Naive thymus-derived CD4-positive, alpha-beta T cell (primary cell): ENCODE measurements around the gene CNTNAP4. TPM values are rescaled to one million over a fixed set of nuclear protein-coding genes. Genes with fewer than 3 reads are reported as not detected.

Experiments used
- ATAC-seq: fragments of 150-1000 bp; cut with Tn5 transposase; 2 replicates; pipeline ENCODE4 v1.10.0; 2021; ENCODE audit warnings: mild to moderate bottlenecking, moderate library complexity
- CTCF ChIA-PET: fragments of 350-600 bp; sonication (Branson Sonifier 250); formaldehyde crosslinking; loops from one replicate; lab custom pipeline; 2021; ENCODE audit warnings: antibody characterized with exemption; lab: Charles Lee
- POLR2A ChIA-PET: fragments of 350-600 bp; sonication (Branson Sonifier 250); formaldehyde crosslinking; loops from one replicate; lab custom pipeline; 2021; ENCODE audit warnings: antibody characterized with exemption, inconsistent platforms; lab: Charles Lee
- DNase-seq, 9 donors: peaks; one replicate each; pipeline versions ENCODE4 v3.0.0 to v3.0.0-alpha.2; 2020 to 2022; ENCODE audit warnings: mixed read lengths in 1 of 9
- H3K27ac ChIP-seq: one replicate; pipeline ENCODE4 v1.7.0; 2013; ENCODE audit warnings: mild to moderate bottlenecking, low read depth, low read length, moderate library complexity
- H3K27me3 ChIP-seq, 2 donors: one replicate each; pipeline ENCODE4 v1.7.0; 2013; ENCODE audit warnings: low read length in 2 of 2, mild to moderate bottlenecking in 2 of 2, moderate library complexity in 2 of 2; ENCODE audit not compliant: control insufficient read depth in 2 of 2, insufficient read depth in 2 of 2
- H3K36me3 ChIP-seq, 3 experiments: 1 replicate in 2 of 3; 2 replicates in 1 of 3; pipeline ENCODE4 v1.7.0; 2013; ENCODE audit warnings: low read length in 3 of 3, mild to moderate bottlenecking in 3 of 3, moderate library complexity in 1 of 3; ENCODE audit not compliant: insufficient read depth in 3 of 3, control insufficient read depth in 2 of 3
- H3K4me1 ChIP-seq, 2 donors: one replicate each; pipeline ENCODE4 v1.7.0; 2013; ENCODE audit warnings: low read length in 2 of 2, mild to moderate bottlenecking in 2 of 2, moderate library complexity in 1 of 2; ENCODE audit not compliant: control insufficient read depth in 2 of 2, insufficient read depth in 2 of 2
- H3K4me3 ChIP-seq: 2 replicates; pipeline ENCODE4 v1.7.0; 2013; ENCODE audit warnings: mild to moderate bottlenecking, low read length
- H3K9me3 ChIP-seq, 3 experiments: 1 replicate in 2 of 3; 2 replicates in 1 of 3; pipeline ENCODE4 v1.7.0; 2013; ENCODE audit warnings: low read length in 3 of 3; ENCODE audit not compliant: control insufficient read depth in 2 of 3
- H3K27ac Mint-ChIP-seq, 9 donors: one replicate each; pipeline ENCODE4 v1.8.0; 2020 to 2022; ENCODE audit warnings: mixed read lengths in 9 of 9, mild to moderate bottlenecking in 8 of 9, moderate library complexity in 5 of 9, inconsistent platforms in 2 of 9
- H3K27me3 Mint-ChIP-seq, 5 donors: one replicate each; pipeline ENCODE4 v1.8.0; 2021 to 2022; ENCODE audit warnings: mixed read lengths in 5 of 5, mild to moderate bottlenecking in 1 of 5
- H3K36me3 Mint-ChIP-seq, 5 donors: one replicate each; pipeline ENCODE4 v1.8.0; 2020 to 2022; ENCODE audit warnings: mixed read lengths in 5 of 5, mild to moderate bottlenecking in 3 of 5, inconsistent platforms in 1 of 5
- H3K4me1 Mint-ChIP-seq, 7 donors: one replicate each; pipeline ENCODE4 v1.8.0; 2020 to 2022; ENCODE audit warnings: mixed read lengths in 7 of 7, mild to moderate bottlenecking in 3 of 7, inconsistent platforms in 1 of 7
- H3K4me3 Mint-ChIP-seq, 10 donors: one replicate each; pipeline ENCODE4 v1.8.0; 2020 to 2022; ENCODE audit warnings: mild to moderate bottlenecking in 10 of 10, mixed read lengths in 10 of 10, moderate library complexity in 6 of 10, inconsistent platforms in 2 of 10
- H3K9me3 Mint-ChIP-seq, 11 donors: one replicate each; pipeline ENCODE4 v1.8.0; 2020 to 2022; ENCODE audit warnings: mixed read lengths in 11 of 11, mild to moderate bottlenecking in 4 of 11, inconsistent platforms in 1 of 11, moderate library complexity in 1 of 11
- intact Hi-C, 2 donors: fragments of 100-400 bp; cut with micrococcal nuclease; formaldehyde crosslinking; loops; one replicate each; pipeline ENCODE4 v1.15.1; 2023
- polyA plus RNA-seq, 2 donors: library from polyadenylated mRNA; unstranded; fragments of 300-500 nt; fragmentation: Illumina TruSeq; gene quantifications; one replicate each; pipeline ENCODE4 v1.2.3, GENCODE V29; 2021
- total RNA-seq, 6 experiments: library from RNA in 5 of 6; stranded (reverse) in 5 of 6; gene quantifications; 1 replicate in 5 of 6; 2 replicates in 1 of 6; pipeline ENCODE4 v1.2.3 and lab custom pipeline; 2021 to 2026

Gene CNTNAP4
- total and polyA plus RNA-seq, 7 experiments from 2014 or later: not detected

DNA sequence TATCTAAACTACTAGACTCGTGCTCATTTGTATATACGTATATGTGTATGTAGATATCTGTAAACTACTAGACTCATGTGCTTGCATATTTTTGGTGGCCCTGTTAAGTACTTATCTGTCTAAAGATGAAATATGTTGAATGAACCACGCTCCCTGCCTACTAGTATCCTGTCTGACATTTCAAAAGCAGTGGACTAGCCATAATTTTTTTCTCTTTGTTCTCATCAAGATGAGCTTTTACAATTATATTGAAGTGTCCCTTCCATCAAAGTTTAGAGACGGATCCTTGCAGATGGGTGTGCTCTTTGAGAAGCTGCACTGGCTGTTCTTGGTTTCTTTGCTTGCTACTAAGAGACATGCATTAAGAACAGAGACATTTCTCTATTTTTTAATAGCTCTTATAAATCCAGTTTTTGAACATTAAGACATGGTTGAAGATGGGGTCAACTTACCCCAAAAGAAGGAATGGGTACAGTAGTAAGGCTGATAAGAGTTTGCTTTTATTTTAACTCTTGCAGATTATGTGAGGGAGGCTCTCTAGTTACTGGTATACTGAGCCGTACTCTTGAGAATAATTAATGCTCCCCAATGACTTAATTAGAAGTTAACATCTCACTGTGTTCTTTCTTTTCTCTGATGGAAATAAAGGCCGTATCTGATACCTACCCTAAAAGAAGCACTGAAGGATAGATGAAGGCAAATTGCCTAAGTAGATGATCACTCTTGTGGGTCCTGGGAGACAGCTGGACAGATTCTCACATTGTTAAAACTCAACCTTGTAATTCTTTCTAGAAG is 3.4 kb downstream of the CNTNAP4 start:
- no peaks in the 10 kb centered on the region for H3K9me3 ChIP-seq
- H3K4me1 ChIP-seq: no peaks in the 10 kb centered on the region
- Mint-ChIP-seq H3K27ac (no peak overlapping the region), H3K4me1 (no peaks in the 10 kb centered on the region), H3K4me3 (no peak overlapping the region), H3K27me3 (peaks cover 0 to 12% (median 9%) of the 10 kb centered on the region in 5 donors), H3K36me3 (no peaks in the 10 kb centered on the region), H3K9me3 (peaks cover 0 to 5% (median 0%) of the 10 kb centered on the region in 11 donors)
- no peak overlapping the region for H3K27ac ChIP-seq
- ChIA-PET CTCF (no interaction called here), POLR2A (no interaction called here)
- ATAC-seq (no peak), DNase-seq (no peak)
- intact Hi-C loops: no loop called here
- no peaks in the 10 kb centered on the region for H3K36me3 ChIP-seq
- no peaks in the 10 kb centered on the region for H3K27me3 ChIP-seq
- H3K4me3 ChIP-seq: no peak overlapping the region

DNA sequence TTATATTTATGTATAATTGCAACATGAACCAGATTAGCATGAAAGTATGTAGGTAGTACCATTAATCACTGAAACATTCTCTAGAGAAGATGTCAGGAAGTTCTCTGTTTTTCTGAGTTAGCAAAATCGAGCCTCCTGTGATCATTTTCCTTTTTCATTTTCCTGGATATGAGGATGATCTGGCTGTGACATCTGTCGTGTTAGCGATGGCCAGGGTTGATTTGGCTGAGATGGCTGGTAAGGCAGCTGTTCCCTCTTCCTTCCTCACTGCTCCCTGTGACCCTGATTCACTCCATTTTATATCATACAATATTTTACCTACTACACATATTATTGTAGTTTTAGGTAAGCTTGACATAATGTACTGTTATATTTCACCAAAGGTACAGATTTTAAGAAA is 10.3 kb downstream of the CNTNAP4 start:
- ATAC-seq (no peak), DNase-seq (no peak)
- no peak overlapping the region for H3K27ac ChIP-seq
- Mint-ChIP-seq H3K9me3 (peaks cover 0 to 19% (median 4%) of the 10 kb centered on the region in 11 donors), H3K27ac (no peak overlapping the region), H3K4me3 (no peak overlapping the region), H3K36me3 (no peaks in the 10 kb centered on the region), H3K4me1 (no peaks in the 10 kb centered on the region), H3K27me3 (no peaks in the 10 kb centered on the region)
- no peaks in the 10 kb centered on the region for H3K36me3 ChIP-seq
- H3K27me3 ChIP-seq: no peaks in the 10 kb centered on the region
- no peaks in the 10 kb centered on the region for H3K9me3 ChIP-seq
- H3K4me3 ChIP-seq: no peak overlapping the region
- no peaks in the 10 kb centered on the region for H3K4me1 ChIP-seq
- intact Hi-C loops: no loop called here
- ChIA-PET POLR2A (no interaction called here), CTCF (no interaction called here)

DNA sequence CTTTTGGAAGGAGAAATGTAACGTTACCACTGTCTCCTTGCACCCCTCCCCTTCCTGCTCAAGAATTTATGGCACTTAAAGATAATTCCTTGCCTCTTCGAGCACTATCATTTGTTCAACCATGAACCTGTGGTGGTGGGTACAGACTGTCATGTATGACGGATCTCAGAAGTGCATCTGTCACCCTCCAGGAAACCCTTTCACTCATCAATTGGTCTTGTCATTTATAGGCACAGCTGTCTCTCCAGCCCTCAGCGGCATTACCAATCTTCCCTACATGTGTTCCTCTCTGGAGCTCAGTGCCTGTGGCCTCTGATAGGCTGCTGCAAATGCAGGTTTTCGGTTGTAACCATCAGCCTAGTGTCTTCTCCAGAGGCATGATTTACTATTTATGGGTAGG is 15.0 kb downstream of the CNTNAP4 start:
- H3K4me3 Mint-ChIP-seq: no peak overlapping the region
- intact Hi-C loops: no loop called here
- ChIA-PET POLR2A (no interaction called here), CTCF (no interaction called here)
- no peaks in the 10 kb centered on the region for H3K9me3 ChIP-seq
- H3K4me3 ChIP-seq: no peak overlapping the region
- no peak overlapping the region for H3K27ac Mint-ChIP-seq
- H3K36me3 Mint-ChIP-seq: no peaks in the 10 kb centered on the region
- peaks cover 0 to 25% (median 6%) of the 10 kb centered on the region in 11 donors for H3K9me3 Mint-ChIP-seq
- H3K36me3 ChIP-seq: no peaks in the 10 kb centered on the region
- no peaks in the 10 kb centered on the region for H3K4me1 Mint-ChIP-seq
- H3K27me3 Mint-ChIP-seq: no peaks in the 10 kb centered on the region
- H3K27ac ChIP-seq: no peak overlapping the region
- no peaks in the 10 kb centered on the region for H3K4me1 ChIP-seq
- DNase-seq (no peak), ATAC-seq (no peak)
- no peaks in the 10 kb centered on the region for H3K27me3 ChIP-seq

DNA sequence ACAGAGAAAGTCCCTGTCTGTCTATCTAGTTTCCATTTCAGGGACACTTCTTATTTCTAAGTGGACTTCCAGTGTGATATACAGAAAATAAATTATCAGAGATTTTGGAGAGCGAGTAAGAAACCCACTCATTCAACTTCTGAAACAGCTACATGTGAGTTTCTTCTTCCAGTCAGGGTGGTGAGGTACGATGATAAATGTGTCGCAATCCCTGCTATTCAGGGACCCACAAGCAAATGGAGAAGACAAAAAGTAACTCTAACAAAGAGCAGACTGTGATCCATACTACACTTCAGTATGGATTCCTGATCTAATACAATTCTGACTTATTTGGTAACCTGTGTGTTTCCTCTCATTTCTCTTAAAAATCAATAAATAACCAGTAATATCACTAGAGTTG is 16.8 kb downstream of the CNTNAP4 start:
- no peaks in the 10 kb centered on the region for H3K4me1 Mint-ChIP-seq
- no peak overlapping the region for H3K27ac ChIP-seq
- CTCF ChIA-PET: no interaction called here
- no peaks in the 10 kb centered on the region for H3K27me3 ChIP-seq
- POLR2A ChIA-PET: no interaction called here
- no peaks in the 10 kb centered on the region for H3K36me3 ChIP-seq
- no peak overlapping the region for H3K4me3 ChIP-seq
- no peaks in the 10 kb centered on the region for H3K27me3 Mint-ChIP-seq
- ATAC-seq (no peak), DNase-seq (no peak)
- H3K36me3 Mint-ChIP-seq: no peaks in the 10 kb centered on the region
- no peaks in the 10 kb centered on the region for H3K9me3 ChIP-seq
- no peak overlapping the region for H3K4me3 Mint-ChIP-seq
- intact Hi-C loops: no loop called here
- H3K27ac Mint-ChIP-seq: no peak overlapping the region
- H3K9me3 Mint-ChIP-seq: peaks cover 0 to 22% (median 6%) of the 10 kb centered on the region in 11 donors
- H3K4me1 ChIP-seq: no peaks in the 10 kb centered on the region

DNA sequence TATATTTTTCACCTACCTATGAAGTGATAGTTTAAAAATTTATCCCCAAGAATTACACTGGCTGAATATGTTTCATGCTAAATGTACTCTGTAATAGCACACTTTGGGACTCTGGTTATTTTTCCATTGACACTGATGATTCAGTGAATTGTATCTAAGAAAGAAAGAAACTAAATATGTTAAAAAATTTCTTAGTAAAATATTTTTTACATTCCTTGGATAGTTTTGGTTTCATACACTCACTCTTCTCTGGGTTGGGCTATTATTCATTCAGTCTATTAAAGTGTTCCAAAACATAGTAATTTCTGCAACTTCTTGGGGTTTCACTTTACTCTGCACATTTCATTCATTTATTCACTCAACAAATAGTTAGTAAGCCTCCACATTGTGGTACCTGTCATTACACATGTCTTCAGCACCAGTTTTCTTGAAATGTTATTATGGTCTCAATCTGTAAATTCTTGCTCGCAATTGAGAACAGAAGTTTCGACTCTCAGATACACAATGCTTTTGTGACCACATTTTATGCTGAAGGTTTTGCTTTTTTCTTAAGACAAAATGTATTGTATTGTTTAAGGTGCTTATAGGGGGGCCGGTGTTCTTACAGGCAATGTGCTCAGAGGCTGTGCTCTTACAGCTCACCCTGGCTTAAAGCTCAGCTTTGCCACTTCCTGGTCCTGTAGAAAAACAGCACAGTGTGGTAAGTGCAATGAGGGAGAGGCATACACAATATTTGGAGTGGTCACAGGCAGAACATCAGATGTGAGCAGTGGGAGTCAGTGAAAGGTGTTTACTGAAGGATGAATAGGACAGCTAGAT is 17.4 kb downstream of the CNTNAP4 start:
- H3K27ac Mint-ChIP-seq: no peak overlapping the region
- ATAC-seq (no peak), DNase-seq (no peak)
- CTCF ChIA-PET: no interaction called here
- no peaks in the 10 kb centered on the region for H3K27me3 Mint-ChIP-seq
- POLR2A ChIA-PET: no interaction called here
- intact Hi-C loops: no loop called here
- no peak overlapping the region for H3K4me3 Mint-ChIP-seq
- H3K9me3 Mint-ChIP-seq: peaks cover 0 to 22% (median 6%) of the 10 kb centered on the region in 11 donors
- no peak overlapping the region for H3K4me3 ChIP-seq
- H3K36me3 ChIP-seq: no peaks in the 10 kb centered on the region
- no peaks in the 10 kb centered on the region for H3K4me1 Mint-ChIP-seq
- H3K36me3 Mint-ChIP-seq: no peaks in the 10 kb centered on the region
- H3K27me3 ChIP-seq: no peaks in the 10 kb centered on the region
- no peak overlapping the region for H3K27ac ChIP-seq
- no peaks in the 10 kb centered on the region for H3K9me3 ChIP-seq
- no peaks in the 10 kb centered on the region for H3K4me1 ChIP-seq

DNA sequence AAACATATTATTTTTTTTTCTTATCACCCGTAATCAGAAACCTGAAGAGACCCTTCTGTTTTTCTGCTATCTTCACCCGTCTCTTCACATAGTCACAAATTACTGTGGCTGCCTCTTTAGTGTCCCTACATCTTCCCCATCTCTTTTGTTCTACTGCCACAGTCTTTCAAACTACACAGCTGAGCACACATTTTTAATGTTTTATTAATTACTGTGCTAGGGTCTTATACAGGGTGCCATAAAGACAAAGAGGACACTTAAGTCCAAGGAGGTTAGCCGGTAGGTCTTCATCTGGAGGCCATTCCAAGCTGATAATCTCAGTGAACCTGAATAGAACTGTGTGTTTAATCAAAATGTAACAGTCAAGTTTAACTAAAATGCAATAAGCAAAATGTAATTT is 20.7 kb downstream of the CNTNAP4 start:
- intact Hi-C loops: no loop called here
- ATAC-seq: no peak
- H3K27me3 Mint-ChIP-seq: no peaks in the 10 kb centered on the region
- no peak overlapping the region for H3K4me3 ChIP-seq
- no peak overlapping the region for H3K27ac ChIP-seq
- no peaks in the 10 kb centered on the region for H3K27me3 ChIP-seq
- H3K9me3 Mint-ChIP-seq: peaks cover 0 to 13% (median 3%) of the 10 kb centered on the region in 11 donors
- H3K4me3 Mint-ChIP-seq: no peak overlapping the region
- H3K9me3 ChIP-seq: no peaks in the 10 kb centered on the region
- no peaks in the 10 kb centered on the region for H3K4me1 Mint-ChIP-seq
- H3K27ac Mint-ChIP-seq: no peak overlapping the region
- ChIA-PET CTCF (no interaction called here), POLR2A (no interaction called here)
- no peaks in the 10 kb centered on the region for H3K36me3 ChIP-seq
- no peak for DNase-seq
- no peaks in the 10 kb centered on the region for H3K36me3 Mint-ChIP-seq
- H3K4me1 ChIP-seq: no peaks in the 10 kb centered on the region
